HFFc6 (cell line): ENCODE measurements around the gene KRT86. TPM values are rescaled to one million over a fixed set of nuclear protein-coding genes. Genes with fewer than 3 reads are reported as not detected.

Experiments used
- DNase-seq: peaks from one replicate; pipeline ENCODE4 v3.0.0-alpha.2; 2018
- H3K27ac Mint-ChIP-seq: 2 replicates; pipeline ENCODE4 v1.8.0; 2020; ENCODE audit warnings: mild to moderate bottlenecking, mixed read lengths
- H3K27me3 Mint-ChIP-seq: 2 replicates; pipeline ENCODE4 v1.8.0; 2021; ENCODE audit warnings: mild to moderate bottlenecking, moderate library complexity, mixed read lengths; ENCODE audit not compliant: insufficient read depth
- H3K36me3 Mint-ChIP-seq: 2 replicates; pipeline ENCODE4 v1.8.0; 2021; ENCODE audit warnings: low read depth, mixed read lengths
- H3K4me1 Mint-ChIP-seq: 2 replicates; pipeline ENCODE4 v1.8.0; 2020; ENCODE audit warnings: low read depth, mixed read lengths
- H3K4me3 Mint-ChIP-seq: 2 replicates; pipeline ENCODE4 v1.8.0; 2020; ENCODE audit warnings: mild to moderate bottlenecking, moderate library complexity, mixed read lengths
- H3K9me3 Mint-ChIP-seq: 2 replicates; pipeline ENCODE4 v1.8.0; 2020; ENCODE audit warnings: mild to moderate bottlenecking, mixed read lengths
- total RNA-seq, 6 experiments: library from RNA; stranded (reverse); fragmentation: NEBNext Ultra II Directional; extraction: Animal tissue kit (Norgen Biotek cat#: 25700); gene quantifications; 2 replicates in 1 of 6; 3 replicates in 5 of 6; pipeline ENCODE4 v1.2.3, GENCODE V29; 2021
- TF ChIP-seq, protein P1 (sequence below): fragments of 200-600 bp; sonication (generic); IDR thresholded peaks from 2 replicates; pipeline ENCODE4 v1.5.0; 2021; ENCODE audit warnings: antibody characterized with exemption, mild to moderate bottlenecking

Gene KRT86
- total RNA-seq, 6 experiments from 2014 or later: 0.15 to 0.26 (median 0.19) TPM; not detected in 1

DNA sequence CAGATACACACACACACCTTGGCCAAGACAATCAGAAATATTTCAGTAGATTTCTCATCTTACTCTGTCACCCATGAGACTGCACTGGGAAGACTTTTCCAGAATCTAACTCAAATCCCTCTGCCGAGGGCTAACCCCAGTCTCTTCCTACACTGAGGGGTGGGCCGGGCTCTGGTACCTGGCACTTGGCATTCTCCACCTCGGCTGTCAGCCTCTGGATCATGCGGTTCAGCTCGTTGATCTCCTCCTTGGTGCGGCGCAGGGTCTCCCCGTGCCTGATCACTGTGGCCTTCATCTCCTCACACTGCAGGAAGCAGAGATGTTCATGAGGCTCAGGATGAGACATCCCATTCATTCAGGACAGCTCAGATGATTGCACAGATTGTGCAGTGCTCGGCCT lies 41.8 kb downstream of the KRT86 start:
- no peaks in the 10 kb centered on the region for H3K36me3 Mint-ChIP-seq
- H3K4me3 Mint-ChIP-seq: no peak overlapping the region
- H3K4me1 Mint-ChIP-seq: peaks cover 6% of the 10 kb centered on the region; the same call in 1 of the 2 replicates
- H3K27ac Mint-ChIP-seq: no peak overlapping the region
- TF ChIP-seq, protein P1, sequence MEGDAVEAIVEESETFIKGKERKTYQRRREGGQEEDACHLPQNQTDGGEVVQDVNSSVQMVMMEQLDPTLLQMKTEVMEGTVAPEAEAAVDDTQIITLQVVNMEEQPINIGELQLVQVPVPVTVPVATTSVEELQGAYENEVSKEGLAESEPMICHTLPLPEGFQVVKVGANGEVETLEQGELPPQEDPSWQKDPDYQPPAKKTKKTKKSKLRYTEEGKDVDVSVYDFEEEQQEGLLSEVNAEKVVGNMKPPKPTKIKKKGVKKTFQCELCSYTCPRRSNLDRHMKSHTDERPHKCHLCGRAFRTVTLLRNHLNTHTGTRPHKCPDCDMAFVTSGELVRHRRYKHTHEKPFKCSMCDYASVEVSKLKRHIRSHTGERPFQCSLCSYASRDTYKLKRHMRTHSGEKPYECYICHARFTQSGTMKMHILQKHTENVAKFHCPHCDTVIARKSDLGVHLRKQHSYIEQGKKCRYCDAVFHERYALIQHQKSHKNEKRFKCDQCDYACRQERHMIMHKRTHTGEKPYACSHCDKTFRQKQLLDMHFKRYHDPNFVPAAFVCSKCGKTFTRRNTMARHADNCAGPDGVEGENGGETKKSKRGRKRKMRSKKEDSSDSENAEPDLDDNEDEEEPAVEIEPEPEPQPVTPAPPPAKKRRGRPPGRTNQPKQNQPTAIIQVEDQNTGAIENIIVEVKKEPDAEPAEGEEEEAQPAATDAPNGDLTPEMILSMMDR: no peak
- no peaks in the 10 kb centered on the region for H3K9me3 Mint-ChIP-seq
- DNase-seq: no peak
- peaks cover 36% of the 10 kb centered on the region for H3K27me3 Mint-ChIP-seq

DNA sequence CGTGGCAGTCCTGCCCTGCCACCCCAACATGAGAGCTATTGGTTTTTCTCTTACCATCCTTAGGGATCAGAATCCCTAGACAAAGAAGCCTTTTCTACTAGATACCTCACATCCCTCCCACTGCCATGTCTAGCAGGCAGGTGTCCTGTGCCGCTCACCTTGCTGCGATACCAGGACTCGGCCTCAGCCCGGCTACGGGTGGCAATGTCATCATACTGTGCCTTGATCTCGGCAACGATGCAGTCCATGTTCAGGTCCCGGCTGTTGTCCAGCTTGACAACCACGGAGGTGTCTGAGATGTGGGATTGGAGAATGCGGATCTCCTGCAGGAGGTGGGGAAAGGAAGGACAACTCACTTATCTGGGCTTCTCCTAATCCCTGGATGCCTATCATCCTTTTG lies 42.3 kb downstream of the KRT86 start:
- no peak overlapping the region for H3K4me3 Mint-ChIP-seq
- no peak for DNase-seq
- no peaks in the 10 kb centered on the region for H3K36me3 Mint-ChIP-seq
- TF ChIP-seq, protein P1: no peak
- H3K27ac Mint-ChIP-seq: no peak overlapping the region
- H3K9me3 Mint-ChIP-seq: no peaks in the 10 kb centered on the region
- peaks cover 2% of the 10 kb centered on the region; the same call in 1 of the 2 replicates for H3K4me1 Mint-ChIP-seq
- peaks cover 37% of the 10 kb centered on the region for H3K27me3 Mint-ChIP-seq

DNA sequence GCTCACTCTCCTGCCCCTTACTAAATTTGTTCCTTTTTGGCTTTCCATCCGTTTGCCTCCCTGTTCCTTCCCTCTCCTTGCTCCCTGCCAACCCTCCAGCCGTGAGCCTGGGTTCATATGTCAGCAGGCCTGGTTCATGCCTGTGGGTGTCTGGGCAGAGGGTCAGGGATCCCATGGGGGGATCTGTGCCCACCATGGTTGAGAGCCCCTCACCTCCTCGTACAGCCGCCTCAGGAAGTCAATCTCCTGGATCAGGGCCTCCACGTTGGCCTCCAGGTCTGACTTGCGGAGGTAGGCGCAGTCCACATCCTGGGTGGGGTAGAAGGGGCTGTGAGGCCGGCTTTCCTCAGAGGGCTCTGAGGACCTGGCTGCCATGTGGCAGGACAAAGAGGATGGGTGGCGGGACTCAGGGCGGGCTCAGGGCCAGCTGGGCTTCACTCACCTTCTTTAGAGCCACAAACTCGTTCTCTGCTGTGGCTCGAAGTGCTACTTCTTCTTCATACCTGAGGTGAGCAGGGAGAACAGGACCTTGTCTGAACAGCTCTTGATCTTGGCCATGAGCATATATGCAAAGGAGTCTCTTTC lies 43.1 kb downstream of the KRT86 start:
- Mint-ChIP-seq H3K9me3 (no peaks in the 10 kb centered on the region), H3K27me3 (peaks cover 43% of the 10 kb centered on the region), H3K4me1 (no peaks in the 10 kb centered on the region), H3K36me3 (no peaks in the 10 kb centered on the region), H3K4me3 (no peak overlapping the region), H3K27ac (no peak overlapping the region)
- TF ChIP-seq, protein P1: no peak
- DNase-seq: no peak

DNA sequence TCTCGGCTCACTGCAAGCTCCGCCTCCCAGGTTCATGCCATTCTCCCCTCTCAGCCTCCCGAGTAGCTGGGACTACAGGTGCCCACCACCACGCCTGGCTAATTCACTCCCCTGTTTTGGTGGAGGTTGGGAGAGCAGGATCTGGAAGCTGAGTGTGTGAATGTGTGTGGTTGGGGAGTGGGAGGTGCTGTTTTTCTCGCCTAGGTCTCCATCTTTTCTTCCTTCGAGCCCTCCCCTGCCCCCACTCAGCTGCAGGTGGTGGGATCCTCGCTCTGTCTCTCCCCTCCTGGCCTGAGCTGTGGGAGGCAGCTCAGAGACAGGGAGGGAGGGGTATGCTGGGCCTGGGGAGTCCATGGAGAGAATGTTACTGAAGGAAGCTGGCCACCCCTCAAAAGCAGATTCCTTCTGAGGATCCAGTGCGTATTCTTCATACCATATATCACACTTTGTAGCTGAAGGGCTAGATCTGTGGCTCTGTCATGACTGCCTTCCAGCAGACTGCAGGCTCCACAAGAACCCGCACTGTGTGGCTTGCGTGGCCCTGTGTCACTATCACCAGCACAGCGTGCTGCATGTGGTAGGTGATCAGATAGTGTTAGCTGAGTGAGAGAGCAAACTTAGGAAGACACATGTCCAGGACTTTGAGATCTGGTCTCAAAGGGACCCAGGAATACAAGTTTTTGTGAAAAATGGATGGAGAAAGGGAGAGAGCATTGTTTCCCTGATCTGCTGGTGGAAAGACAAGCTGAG lies 44.0 kb downstream of the KRT86 start:
- Mint-ChIP-seq H3K4me3 (no peak overlapping the region), H3K9me3 (no peaks in the 10 kb centered on the region), H3K4me1 (no peaks in the 10 kb centered on the region), H3K27ac (no peak overlapping the region), H3K36me3 (no peaks in the 10 kb centered on the region), H3K27me3 (peaks cover 44% of the 10 kb centered on the region)
- TF ChIP-seq, protein P1: no peak
- DNase-seq: no peak

DNA sequence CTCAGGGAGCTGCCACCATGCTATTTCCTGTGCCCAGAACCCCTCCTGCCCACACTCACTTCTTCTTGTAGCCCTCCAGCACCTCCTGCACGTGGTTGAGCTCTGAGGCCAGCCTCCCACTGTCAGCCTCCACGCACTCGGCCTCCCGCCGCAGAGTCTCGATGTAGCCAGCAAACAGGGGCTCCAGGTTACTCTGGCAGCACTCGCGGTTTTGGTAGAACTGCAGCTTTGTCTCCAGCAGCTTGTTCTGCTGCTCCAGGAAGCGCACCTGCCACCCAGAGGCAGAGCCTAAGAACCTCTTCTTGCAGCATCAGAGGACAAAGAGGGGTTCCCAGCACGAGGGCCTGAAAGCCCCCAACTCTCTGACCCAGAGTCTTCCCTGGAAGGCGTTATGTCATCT lies 44.7 kb downstream of the KRT86 start:
- H3K4me3 Mint-ChIP-seq: no peak overlapping the region
- no peaks in the 10 kb centered on the region for H3K36me3 Mint-ChIP-seq
- TF ChIP-seq, protein P1: no peak
- H3K4me1 Mint-ChIP-seq: no peaks in the 10 kb centered on the region
- H3K27ac Mint-ChIP-seq: no peak overlapping the region
- no peaks in the 10 kb centered on the region for H3K9me3 Mint-ChIP-seq
- no peak for DNase-seq
- H3K27me3 Mint-ChIP-seq: peaks cover 40% of the 10 kb centered on the region
